OCI-LY7 (cell line): ENCODE data around the gene ANO2. TPM values are rescaled to one million over a fixed set of nuclear protein-coding genes. Genes with fewer than 3 reads are reported as not detected.

ENCODE experiments used
- BruUV-seq: library from RNA; stranded (reverse); fragments of 400-500 nt; replicated peaks from 2 replicates; lab custom pipeline; 2021; lab: Mats Ljungman, UMichigan
- CTCF ChIA-PET: fragments of 300-600 bp; sonication (Branson Sonifier 250); formaldehyde crosslinking; loops from one replicate; lab custom pipeline; 2022; ENCODE audit warnings: antibody characterized with exemption; ENCODE audit not compliant: unreplicated experiment; lab: Charles Lee
- POLR2A ChIA-PET: fragments of 300-600 bp; sonication (Branson Sonifier 250); formaldehyde crosslinking; loops from one replicate; lab custom pipeline; 2022; ENCODE audit warnings: antibody characterized with exemption; lab: Charles Lee
- DNase-seq: peaks from one replicate; pipeline ENCODE4 v3.0.0-alpha.2; 2015; ENCODE audit warnings: low spot score
- H2AFZ ChIP-seq: fragments of 200-600 bp; sonication (generic), shearing (Covaris generic); 2 replicates; pipeline ENCODE4 v1.6.1; 2014; ENCODE audit warnings: mild to moderate bottlenecking, antibody characterized with exemption, low read length, moderate library complexity
- H3K27ac ChIP-seq: fragments of 200-600 bp; sonication (generic); 2 replicates; pipeline ENCODE4 v1.5.1; 2014; ENCODE audit warnings: mixed run types, low read depth, mild to moderate bottlenecking, moderate library complexity, low read length, inconsistent platforms; ENCODE audit not compliant: poor library complexity, severe bottlenecking
- H3K36me3 ChIP-seq: fragments of 200-600 bp; sonication (generic); 2 replicates; pipeline ENCODE4 v1.6.1; 2014; ENCODE audit warnings: mild to moderate bottlenecking, antibody characterized with exemption, low read length, moderate library complexity, mixed read lengths; ENCODE audit not compliant: insufficient read depth
- H3K4me1 ChIP-seq: fragments of 200-600 bp; sonication (generic); 2 replicates; pipeline ENCODE4 v1.5.1; 2014; ENCODE audit warnings: mild to moderate bottlenecking, low read length; ENCODE audit not compliant: insufficient read depth, poor library complexity, severe bottlenecking
- H3K4me2 ChIP-seq: fragments of 200-600 bp; sonication (generic); 2 replicates; pipeline ENCODE4 v1.6.1; 2014; ENCODE audit warnings: mild to moderate bottlenecking, low read length
- H3K4me3 ChIP-seq: fragments of 200-600 bp; sonication (generic); 2 replicates; pipeline ENCODE4 v1.5.1; 2014; ENCODE audit warnings: mild to moderate bottlenecking, low read depth, low read length; ENCODE audit not compliant: poor library complexity, severe bottlenecking
- H3K79me2 ChIP-seq: fragments of 200-600 bp; sonication (generic); 2 replicates; pipeline ENCODE4 v1.6.1; 2016; ENCODE audit warnings: low read depth, mild to moderate bottlenecking, low read length, moderate library complexity, mixed read lengths; ENCODE audit not compliant: insufficient read depth
- H3K9me2 ChIP-seq: fragments of 200-600 bp; sonication (generic); 2 replicates; pipeline ENCODE4 v1.6.1; 2016; ENCODE audit warnings: mild to moderate bottlenecking, low read length, mixed read lengths; ENCODE audit not compliant: insufficient read depth
- H3K9me3 ChIP-seq: fragments of 200-600 bp; sonication (generic); 2 replicates; pipeline ENCODE4 v1.6.1; 2014; ENCODE audit warnings: mild to moderate bottlenecking, mixed run types, low read length, mixed read lengths
- H4K20me1 ChIP-seq: fragments of 200-600 bp; sonication (generic); 2 replicates; pipeline ENCODE4 v1.6.1; 2014; ENCODE audit warnings: mild to moderate bottlenecking, antibody characterized with exemption, low read length, moderate library complexity, mixed read lengths; ENCODE audit not compliant: insufficient read depth
- CTCF ChIP-seq: fragments of 200-600 bp; sonication (generic); conservative IDR thresholded peaks from 2 replicates; pipeline ENCODE4 v1.5.1; 2014; ENCODE audit warnings: mild to moderate bottlenecking, antibody characterized with exemption, low read length, moderate library complexity, mixed read lengths
- EZH2phosphoT487 ChIP-seq: fragments of 200-600 bp; sonication (generic); IDR thresholded peaks from 2 replicates; pipeline ENCODE4 v1.6.1; 2018; ENCODE audit warnings: low read depth, borderline replicate concordance, mild to moderate bottlenecking, mixed run types, antibody characterized with exemption, low read length, moderate library complexity, mixed read lengths
- intact Hi-C: fragments of 100-400 bp; cut with micrococcal nuclease; formaldehyde crosslinking; loops from one replicate; pipeline ENCODE4 v1.10.0; 2022; ENCODE audit not compliant: unreplicated experiment
- total RNA-seq, 2 experiments: library from RNA; depleted of rRNA in 1 of 2; stranded (reverse); fragments of >200 nt in 1 of 2; shearing (Covaris generic) in 1 of 2; gene quantifications; 2 replicates each; pipeline ENCODE4 v1.2.3, GENCODE V29; 2014 to 2022

The ANO2 gene
- total RNA-seq, 2 experiments from 2014 or later = not detected

DNA sequence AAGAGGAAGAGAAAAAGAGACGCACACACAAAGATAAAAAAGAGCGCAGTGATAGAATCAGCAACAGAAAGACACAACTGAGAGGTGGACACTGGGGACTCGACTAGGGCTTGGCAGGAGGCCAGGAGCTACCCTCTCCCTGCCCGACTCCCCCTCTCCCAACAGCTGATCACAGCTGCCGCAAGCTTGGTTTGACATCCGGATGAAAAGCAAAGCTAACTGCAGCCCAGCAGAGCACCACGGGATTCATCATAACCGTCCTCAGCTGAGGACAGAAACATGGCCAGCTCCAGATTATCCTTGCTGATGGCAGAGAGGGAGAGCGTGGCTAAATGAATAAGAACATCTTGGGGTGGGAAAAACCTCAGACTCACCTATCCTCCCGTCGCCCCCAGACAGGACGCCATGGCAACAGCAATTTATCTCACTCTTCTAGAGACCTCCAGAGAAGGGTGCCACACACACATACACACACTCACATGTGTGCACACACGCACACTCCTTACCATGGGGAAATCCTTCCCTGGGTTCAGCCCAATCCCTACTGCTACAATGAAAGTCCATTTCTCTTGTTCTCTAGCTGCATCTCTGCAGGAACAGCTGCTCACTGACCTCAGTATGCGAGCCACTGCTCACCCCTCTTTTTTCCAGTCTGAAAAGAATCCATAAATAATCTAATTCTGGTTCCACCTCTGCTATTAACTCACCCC is 377.9 kb downstream of the ANO2 start:
- Histone ChIP-seq H3K9me3 (no peaks in the 10 kb centered on the region), H3K9me2 (no peaks in the 10 kb centered on the region), H3K79me2 (no peaks in the 10 kb centered on the region), H2AFZ (no peak overlapping the region), H4K20me1 (no peaks in the 10 kb centered on the region), H3K4me3 (no peak overlapping the region), H3K36me3 (no peaks in the 10 kb centered on the region), H3K27ac (no peak overlapping the region), H3K4me2 (no peak overlapping the region), H3K4me1 (no peaks in the 10 kb centered on the region)
- ChIA-PET POLR2A (no interaction called here), CTCF (no interaction called here)
- TF ChIP-seq CTCF (no peak), EZH2phosphoT487 (no peak)
- DNase-seq = no peak
- BruUV-seq = no TSS peak
- intact Hi-C loops = no loop called here

DNA sequence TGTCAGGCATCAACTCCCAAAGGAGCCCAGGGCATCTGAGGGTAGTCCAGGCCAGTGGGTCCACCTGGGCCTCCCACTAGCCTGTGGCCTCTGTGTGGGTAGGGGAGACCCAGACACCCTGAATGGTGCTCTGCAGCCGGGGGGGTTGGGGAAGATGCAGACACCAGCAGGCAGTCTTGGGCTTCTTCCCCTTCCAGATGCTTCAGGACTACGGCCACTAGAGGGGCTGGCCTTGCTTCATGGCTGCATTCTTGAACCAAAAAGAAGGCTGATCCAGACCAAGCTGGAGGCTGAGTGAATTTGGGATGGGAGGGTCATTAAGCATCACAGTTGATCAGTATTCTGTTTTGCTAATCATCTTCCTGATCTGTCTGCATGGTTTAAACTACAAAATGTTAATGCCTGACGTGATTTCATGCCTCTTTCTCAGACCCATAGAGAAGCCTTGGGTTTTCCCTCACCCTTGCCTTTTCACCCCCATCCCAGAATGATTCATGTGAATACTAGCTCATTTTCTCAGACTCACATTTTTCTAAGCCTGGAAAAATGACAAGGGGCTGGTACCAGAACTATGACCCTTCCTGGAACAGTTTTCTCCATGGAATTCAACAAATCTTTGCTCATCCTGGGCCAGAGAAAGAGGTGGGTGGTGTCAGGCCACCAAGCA is 379.0 kb downstream of the ANO2 start:
- no peaks in the 10 kb centered on the region for H3K9me2 ChIP-seq
- H3K4me1 ChIP-seq = no peaks in the 10 kb centered on the region
- BruUV-seq = no TSS peak
- H3K4me2 ChIP-seq = no peak overlapping the region
- TF ChIP-seq CTCF (no peak), EZH2phosphoT487 (no peak)
- intact Hi-C loops = no loop called here
- no peaks in the 10 kb centered on the region for H4K20me1 ChIP-seq
- ChIA-PET POLR2A (no interaction called here), CTCF (interaction anchor here (0.8 kb wide), 1 partner anchor 10 kb away, joined by 3 read pairs; no protein-coding TSS in a partner anchor)
- no peaks in the 10 kb centered on the region for H3K9me3 ChIP-seq
- H3K79me2 ChIP-seq = no peaks in the 10 kb centered on the region
- H2AFZ ChIP-seq = no peak overlapping the region
- no peak overlapping the region for H3K4me3 ChIP-seq
- DNase-seq = no peak
- no peak overlapping the region for H3K27ac ChIP-seq
- no peaks in the 10 kb centered on the region for H3K36me3 ChIP-seq

DNA sequence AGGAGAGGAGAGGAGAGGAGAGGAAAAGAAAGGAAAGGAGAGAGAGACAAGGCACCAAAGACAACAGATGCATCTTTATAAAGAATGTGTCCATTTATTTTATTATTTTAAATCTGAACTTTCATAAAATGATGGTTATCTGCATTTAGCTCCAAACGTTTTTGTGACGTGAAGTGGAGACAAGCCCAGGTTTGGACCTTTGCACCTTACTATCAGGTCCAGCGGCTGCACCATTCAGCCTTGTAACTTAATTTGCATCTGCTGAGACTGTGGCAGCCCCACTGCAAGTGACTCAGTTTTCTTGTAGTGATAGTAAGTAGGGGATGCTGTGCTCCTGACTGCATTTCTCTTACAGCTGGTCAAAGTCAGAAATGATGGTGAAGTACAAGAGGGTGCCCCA is 382.5 kb downstream of the ANO2 start:
- intact Hi-C loops = no loop called here
- Histone ChIP-seq H3K9me2 (no peaks in the 10 kb centered on the region), H3K4me3 (no peak overlapping the region), H2AFZ (no peak overlapping the region), H3K4me2 (no peak overlapping the region), H3K9me3 (no peaks in the 10 kb centered on the region), H3K27ac (no peak overlapping the region), H3K4me1 (no peaks in the 10 kb centered on the region), H4K20me1 (no peaks in the 10 kb centered on the region), H3K36me3 (no peaks in the 10 kb centered on the region), H3K79me2 (no peaks in the 10 kb centered on the region)
- ChIA-PET CTCF (no interaction called here), POLR2A (interaction anchor here (0.6 kb wide), 1 partner anchor 929 kb away, joined by 3 read pairs; no protein-coding TSS in a partner anchor)
- no TSS peak for BruUV-seq
- no peak for TF ChIP-seq EZH2phosphoT487
- no peak for TF ChIP-seq CTCF
- no peak for DNase-seq
